C1 segment of cervical spinal cord (tissue), 14 donors: ENCODE measurements around the gene SLC16A8.

ENCODE experiments used
- DNase-seq, 14 donors: peaks; one replicate each; lab custom pipeline; 2025; lab: John Stamatoyannopoulos, UW

Gene SLC16A8

GRCh38 chr22:38032681-38033521 lies 51.1 kb downstream of the SLC16A8 start:
- no peak for DNase-seq

GRCh38 chr22:38031491-38031890 lies 52.5 kb downstream of the SLC16A8 start:
- peak in 2 of 14 donors; percentile 40 to 65 for DNase-seq

- DNase-seq: no peak
Measured at GRCh38 chr22:38030311-38031133, 53.5 kb downstream of the SLC16A8 start.

- no peak for DNase-seq
Measured at GRCh38 chr22:38029901-38030300, 54.1 kb downstream of the SLC16A8 start.

GRCh38 chr22:38029370-38029769 lies 54.6 kb downstream of the SLC16A8 start:
- no peak for DNase-seq

- DNase-seq: no peak
Measured at GRCh38 chr22:38028344-38029130, 55.4 kb downstream of the SLC16A8 start.
